Activated gamma-delta T cell treated with anti-CD3 and anti-CD28 coated beads, Interleukin-2, amount 50 U/mL, for 16 hours (primary cell): Measurements from ENCODE around the gene RNF7.
"Not testable (repeated sequence)": the region's sequence is repeated elsewhere in the genome, so short reads cannot be mapped to it uniquely, and the experiment has no call there.

ENCODE experiments used
- DNase-seq: peaks from one replicate; pipeline ENCODE4 v3.0.0-alpha.2; 2020; ENCODE audit warnings: low read depth

RNF7 gene

DNA sequence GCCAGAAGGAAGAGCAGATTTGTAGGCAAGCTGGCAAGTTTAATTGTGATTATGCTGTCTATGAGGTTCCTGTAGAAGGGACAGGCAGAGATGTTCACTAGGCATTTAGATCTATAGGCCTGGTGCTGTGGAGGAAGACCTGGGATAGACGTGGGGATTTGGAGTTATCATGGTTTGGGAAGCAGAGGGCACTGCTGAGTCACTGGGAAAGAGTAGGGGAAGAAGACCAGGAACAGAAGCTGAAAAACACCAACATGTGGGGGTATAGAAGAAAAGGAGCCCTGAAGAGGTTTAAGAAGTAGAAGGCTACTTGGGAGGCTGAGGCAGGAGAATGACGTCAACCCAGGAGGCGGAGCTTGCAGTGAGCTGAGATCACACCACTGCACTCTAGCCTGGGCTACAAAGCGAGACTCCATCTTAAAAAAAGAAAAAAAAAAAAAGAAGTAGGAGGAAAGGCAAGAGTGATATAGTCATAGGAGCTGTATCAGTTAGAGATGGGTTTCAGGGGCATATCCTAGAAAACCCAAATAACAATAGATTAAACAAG lies 44.4 kb downstream of the RNF7 start:
- DNase-seq = no peak

DNA sequence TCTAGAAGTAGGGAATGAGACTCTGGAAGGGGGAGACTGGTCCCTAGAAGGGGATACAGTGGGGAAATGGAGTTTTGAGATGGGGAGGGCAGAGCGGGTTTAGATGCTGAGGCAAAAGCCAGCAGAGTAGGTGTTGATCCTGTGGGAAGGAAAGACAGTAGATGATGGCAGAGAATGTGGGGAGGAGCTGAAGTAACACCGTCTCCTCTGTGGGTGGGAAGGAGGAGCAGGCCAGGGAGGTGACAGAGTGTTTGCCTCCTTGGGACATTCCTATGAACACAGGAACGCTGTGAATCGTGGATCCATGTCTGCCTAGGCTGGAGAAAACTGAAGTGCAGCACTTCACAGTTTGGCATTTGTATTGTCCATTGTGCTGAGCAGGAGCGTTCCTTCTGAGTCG lies 45.5 kb downstream of the RNF7 start:
- no peak for DNase-seq

DNA sequence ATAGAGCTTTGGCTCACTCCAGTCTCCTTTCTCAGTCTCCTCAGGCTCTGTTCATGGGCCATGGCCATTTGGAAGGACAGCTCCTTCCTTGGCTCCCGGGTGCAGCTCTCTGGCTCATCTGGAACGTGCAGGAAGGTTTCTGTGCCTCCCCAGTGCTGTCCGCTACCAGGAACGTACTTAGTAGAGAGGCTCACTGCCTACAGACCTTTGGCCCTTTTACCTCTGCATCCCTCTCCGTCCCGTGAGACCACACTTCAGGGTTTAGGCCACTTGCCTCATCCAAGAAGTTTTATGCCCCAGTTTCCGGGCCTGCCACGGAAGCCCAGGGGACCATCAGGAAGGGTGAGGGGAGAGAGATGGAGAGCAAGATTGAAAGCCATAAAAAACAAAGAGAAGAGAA lies 46.0 kb downstream of the RNF7 start:
- DNase-seq = no peak

DNA sequence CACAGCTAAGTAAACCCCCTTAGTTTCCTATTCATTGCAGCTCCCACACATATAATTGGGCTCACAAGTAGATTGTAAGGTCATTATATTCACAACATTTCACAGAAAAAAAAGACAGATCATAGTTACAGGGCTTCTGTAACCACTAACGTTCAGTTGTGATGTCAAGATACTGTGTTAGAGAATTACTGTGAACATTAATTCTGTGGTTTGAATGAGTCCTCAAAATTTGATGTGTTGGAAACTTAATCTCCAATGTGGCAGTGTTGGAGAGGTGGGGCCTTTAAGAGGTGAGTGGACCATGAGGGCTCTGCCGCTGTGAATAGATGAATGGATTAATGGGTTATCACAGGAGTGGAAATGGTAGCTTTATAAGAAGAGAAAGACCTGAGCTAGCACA lies 46.4 kb downstream of the RNF7 start:
- no peak for DNase-seq

DNA sequence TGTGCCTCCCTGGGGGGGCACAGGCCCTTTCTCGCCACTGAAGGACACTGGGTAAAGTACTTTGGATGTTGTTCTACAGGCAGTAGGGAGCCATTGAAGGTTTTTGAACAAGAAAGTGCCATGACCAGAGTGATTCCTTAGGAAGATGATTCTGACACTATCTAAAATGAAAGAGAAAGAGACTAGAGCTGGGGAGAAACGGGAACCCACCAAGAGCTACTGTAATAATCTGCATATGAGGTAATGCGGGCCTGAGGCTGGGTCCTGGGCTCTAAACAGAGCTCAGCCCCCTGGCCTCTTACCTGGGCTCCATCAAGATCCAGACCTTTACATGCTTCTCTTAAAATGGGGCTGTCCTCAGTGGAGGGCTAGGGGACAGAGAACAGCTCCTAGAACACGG lies 50.1 kb downstream of the RNF7 start:
- DNase-seq = no peak

DNA sequence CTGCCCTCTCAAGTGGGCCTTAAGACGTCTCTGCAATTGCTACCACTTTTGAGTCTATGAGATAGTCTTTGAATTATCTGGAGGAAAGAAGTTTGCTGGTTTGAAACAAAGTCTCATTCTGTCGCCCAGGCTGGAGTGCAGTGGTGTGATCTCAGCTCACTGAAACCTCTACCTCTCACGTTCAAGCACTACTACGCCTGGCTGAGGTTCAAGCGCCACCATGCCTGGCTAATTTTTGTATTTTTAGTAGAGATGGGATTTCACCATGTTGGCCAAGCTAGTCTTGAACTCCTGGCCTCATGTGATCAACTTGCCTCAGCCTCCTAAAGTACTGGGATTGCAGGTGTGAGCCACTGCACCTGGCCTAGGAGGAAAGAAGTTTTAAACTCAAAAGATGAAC lies 50.7 kb downstream of the RNF7 start:
- DNase-seq = not testable (repeated sequence)

DNA sequence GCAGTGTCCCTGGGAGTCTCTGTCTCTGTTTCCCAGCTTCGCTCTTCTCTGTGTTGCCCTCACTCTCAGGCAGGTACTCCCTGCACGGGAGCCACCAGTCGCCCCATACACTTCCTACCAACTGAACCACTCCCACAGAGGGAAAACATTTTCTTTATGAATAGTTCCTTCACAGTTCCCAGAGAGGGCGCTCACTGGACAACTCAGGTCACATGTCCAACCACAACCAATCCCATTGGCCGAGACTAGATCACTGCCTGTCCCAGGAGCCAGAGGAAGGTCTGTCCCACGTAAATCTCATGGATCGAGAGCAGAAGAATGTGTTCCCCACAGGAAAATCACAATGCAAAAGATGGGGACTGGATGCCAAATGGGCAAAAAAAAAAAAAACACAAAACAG lies 51.2 kb downstream of the RNF7 start:
- DNase-seq = no peak

DNA sequence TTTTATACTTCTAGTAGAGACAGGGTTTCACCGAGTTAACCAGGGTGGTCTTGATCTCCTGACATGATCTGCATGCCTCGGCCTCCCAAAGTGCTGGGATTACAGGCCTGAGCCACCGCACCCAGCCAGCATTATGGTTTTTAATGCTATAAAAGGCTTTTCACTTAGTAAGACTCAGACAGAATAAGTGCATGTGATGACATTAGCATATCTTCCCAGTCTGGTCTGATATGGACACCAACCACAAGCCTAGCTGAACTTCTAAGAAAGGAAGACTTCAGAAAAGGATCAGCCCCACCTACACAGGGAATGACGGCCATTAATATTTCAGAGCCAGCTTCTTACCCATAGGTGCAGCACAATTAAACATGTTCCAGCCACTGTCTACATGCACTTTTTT lies 52.1 kb downstream of the RNF7 start:
- DNase-seq = no peak

DNA sequence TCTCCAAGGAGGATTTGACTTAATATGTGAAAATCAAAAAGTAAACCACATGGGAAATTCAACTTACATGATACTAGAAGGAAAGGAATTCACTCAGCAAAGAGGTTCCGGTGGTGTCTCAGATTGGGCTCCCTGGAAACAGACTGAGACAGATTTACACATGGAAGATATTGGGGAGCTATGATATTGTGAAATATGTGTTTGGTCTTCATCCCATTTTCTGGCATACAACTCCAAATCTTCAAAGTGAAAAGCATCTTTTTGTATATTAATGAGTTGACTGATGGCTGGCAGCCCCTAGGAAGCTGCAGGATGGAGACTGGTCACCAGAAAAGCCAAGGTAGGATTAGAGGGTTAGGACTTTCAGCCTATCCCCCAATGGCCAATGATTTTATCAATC lies 54.4 kb downstream of the RNF7 start:
- no peak for DNase-seq

DNA sequence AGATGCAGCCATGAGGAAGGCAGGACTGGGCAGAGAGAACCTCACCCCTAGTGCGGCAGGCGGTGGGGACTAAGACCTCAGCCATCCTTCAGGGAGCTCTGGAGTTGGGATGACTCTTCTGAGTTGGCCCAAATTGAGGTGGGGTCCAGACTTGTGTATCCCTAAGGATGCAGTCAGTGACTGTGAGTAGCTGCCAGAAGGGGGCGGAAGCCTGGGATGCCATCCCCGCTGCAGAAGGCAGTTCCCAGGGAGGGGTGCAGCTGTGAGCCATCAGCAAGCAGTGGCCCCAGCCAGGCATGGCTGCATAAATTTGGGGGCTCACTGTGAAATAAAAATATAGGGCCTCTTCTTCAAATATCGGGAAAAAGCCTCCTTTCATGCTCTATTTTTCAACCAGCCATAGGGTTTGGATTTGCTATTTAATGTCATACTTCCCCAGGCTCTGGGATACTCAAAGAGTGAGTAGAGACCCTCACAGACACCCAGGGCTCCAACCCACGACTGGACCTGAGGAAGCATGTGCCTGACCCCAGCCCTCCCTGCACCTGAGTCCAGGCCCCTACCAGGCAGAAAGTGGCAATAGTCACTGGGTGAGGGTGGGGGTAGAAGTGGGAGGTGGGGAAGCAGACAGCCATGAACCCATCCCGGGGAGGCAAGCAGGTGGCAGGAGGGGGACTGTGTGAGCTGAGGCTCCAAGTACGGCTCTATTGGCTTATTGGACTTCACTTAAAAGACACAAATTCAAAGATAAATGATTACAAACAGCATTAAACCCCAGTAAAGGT lies 55.6 kb downstream of the RNF7 start:
- DNase-seq = no peak

DNA sequence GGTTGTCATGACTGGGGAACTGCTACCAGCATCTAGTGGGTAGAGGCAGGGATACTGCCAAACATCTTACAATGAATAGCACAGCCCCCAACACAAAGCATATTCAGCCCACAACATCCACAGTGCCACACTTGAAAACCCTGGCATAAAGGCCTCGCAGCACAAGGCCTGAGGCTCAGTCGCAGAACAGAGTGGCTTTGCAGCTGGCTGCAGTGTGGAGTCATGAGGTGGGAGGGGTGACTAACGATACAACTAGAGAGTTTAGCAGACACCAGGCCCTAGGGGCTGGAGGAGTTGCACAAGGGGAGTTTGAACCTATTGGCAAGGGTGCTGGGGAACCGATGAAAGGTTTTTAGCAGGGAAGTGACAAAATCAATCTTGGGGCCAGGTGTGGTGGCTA lies 57.2 kb downstream of the RNF7 start:
- DNase-seq = no peak

DNA sequence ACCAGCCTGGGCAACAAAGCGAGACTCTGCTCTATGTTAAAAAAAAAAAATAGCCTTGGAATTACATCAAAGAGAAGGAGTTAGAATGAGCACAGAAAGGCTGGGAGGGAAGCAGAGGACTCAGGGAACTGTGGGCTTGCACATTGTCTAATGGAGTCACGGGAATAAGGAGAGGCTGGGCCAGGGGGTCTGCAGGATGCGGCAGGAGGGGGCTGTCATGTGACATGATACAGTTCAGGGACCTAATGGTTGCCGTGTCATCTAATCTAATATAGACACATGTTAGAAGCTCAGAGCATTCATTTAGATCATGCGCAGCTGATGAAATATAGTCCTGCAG lies 57.6 kb downstream of the RNF7 start:
- no peak for DNase-seq

DNA sequence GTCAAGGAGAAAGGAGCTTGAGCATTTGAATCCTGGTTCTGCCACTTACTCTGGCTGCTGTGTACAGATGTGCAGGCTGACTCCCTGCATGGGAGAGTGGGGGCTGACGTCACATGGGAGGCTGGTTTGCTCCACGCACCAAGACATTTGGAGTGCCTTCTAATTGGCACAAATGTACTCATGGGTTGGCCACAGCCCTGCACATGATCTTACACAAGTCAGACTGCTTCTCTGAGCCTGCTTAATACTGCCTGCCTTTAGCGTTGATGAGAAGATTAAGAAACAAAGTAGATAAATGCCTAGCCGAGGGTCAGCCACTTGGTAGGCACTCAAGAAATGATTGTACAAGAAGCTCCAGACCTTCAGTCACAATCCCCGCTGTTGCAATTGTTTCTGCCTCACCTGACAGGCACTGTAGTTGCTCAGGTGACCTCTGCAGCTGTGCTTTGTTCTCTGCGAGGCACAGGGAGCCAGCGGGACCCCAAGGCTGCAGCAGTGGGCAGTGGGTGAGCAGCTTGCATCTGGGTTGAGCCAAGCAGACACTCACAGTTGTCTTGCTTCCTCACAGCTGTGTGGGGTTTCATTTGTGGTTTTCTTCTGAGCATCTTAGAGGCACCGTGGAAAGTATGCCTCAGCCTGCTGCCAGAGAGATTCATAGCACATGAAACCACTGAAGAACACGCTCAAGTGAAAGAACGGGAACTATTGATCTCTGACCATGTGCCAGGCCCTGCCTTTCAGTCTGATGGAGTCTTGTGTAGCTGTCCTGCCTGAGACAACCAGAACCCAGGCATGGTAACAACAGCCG lies 58.2 kb downstream of the RNF7 start:
- peak; percentile 49 for DNase-seq
